Activated CD4-positive, alpha-beta T cell treated with anti-CD3 and anti-CD28 coated beads, Interleukin-10, Interleukin-2, amounts not matched to agents 100 ng/mL and 50 ng/mL, durations not matched to agents 16 hours and 8 hours (primary cell): ENCODE data around the gene SUN2.

Experiments
- DNase-seq: peaks from one replicate; pipeline ENCODE4 v3.0.0-alpha.2; 2020

SUN2 gene

DNA sequence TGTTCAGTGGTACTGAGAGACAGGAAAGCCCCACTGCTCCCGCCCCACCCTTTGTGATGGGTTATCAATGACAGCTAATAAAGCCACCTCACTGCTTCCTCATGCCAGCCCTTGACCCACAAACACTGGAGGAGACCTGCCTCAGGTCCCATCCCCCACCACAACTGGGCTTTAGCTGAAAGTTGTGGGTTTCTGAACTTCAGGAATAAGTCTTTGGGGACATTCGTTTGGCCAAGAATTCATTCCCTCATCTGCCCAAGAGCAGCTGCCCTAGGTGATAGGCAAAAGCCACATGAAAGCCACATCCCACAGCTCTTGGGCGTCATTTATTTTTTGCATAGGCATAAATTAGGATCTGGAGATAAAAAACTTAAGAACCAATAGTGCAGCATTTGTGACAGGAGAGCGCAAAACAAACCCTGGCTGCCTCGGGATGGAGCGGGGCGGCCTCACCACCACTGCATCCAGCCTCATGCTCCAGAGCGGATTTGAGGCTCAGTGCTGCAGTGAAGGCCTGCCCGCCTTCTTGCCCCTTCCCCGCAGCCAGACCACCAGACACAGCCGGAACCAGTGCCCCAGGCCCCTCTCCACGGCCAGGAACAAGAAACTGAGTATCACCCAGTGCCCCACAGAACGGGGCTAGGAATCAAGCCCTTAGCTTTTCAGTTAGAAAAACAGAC, 21.2 kb downstream of the SUN2 start:
- DNase-seq: no peak

- no peak for DNase-seq
Measured at GRCh38 chr22:38733724-38734381, 21.9 kb downstream of the SUN2 start.

DNA sequence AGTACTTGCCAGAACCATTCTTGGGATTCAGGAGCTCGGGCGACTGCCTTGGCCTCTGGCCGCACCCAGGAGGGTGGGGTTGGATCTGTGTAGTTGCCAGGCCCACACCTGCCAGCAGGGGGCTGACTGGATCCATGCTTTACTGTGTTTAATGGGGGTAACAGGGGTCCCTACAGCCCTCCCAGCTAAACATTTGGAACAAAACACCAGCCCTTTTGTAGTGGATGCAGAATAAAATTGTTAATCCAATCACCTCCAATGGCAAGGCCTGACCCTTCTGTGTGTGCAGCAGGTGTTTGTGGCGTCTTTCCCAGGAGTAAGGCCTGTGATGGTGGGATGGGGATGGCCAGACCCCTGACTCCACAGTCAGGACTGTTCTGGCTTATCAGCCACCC, 22.5 kb downstream of the SUN2 start:
- peak; percentile 57 for DNase-seq

- DNase-seq: no peak
Measured at GRCh38 chr22:38732251-38732815, 23.5 kb downstream of the SUN2 start.

DNA sequence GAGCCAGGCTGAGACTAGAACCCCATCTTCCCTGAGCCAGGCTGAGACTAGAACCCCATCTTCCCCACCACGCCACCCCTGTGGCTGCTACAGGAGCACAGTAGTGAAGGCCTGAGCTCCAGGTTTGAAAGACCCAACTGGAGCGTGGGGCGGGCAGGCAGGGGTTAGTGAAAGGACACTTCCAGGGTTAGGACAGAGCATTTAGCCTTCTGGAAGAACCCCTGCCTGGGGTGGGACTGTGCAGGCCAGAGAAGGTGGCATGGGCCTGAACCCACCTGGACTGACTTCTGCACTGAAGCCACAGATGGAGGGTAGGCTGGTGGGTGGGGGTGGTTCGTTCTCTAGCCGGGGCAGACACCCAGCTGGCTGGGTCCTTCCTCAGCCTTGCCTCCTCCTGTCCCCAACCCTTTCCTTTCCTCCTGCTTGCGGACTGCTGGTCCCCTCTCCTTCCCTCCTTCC, 24.1 kb downstream of the SUN2 start:
- DNase-seq: no peak

GRCh38 chr22:38730411-38730871, 25.4 kb downstream of the SUN2 start:
- no peak for DNase-seq

- DNase-seq: no peak
Measured at GRCh38 chr22:38729946-38730345, 25.9 kb downstream of the SUN2 start.

GRCh38 chr22:38728871-38729796, 26.7 kb downstream of the SUN2 start:
- DNase-seq: no peak

GRCh38 chr22:38727530-38728451, 28.0 kb downstream of the SUN2 start:
- no peak for DNase-seq

DNA sequence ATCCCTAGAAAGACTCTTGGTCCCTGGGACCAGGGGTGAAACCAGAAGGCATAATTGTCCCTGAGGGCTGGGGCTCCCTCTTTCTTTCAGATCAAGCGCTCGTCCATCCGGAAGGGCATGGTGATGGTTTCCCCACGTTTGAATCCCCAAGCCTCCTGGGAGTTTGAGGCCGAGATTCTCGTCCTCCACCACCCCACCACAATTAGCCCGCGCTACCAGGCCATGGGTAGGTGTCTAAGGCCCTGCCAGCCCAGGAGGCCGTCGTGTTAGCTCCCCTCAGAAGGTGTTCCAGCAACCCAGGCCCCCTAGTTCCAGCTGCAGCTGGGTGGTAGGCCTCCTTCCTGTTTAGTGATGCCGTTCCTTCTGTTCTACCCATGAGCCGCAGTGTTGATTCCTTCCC, 28.7 kb downstream of the SUN2 start:
- DNase-seq: no peak

- no peak for DNase-seq
Measured at GRCh38 chr22:38725900-38726655, 29.7 kb downstream of the SUN2 start.

DNA sequence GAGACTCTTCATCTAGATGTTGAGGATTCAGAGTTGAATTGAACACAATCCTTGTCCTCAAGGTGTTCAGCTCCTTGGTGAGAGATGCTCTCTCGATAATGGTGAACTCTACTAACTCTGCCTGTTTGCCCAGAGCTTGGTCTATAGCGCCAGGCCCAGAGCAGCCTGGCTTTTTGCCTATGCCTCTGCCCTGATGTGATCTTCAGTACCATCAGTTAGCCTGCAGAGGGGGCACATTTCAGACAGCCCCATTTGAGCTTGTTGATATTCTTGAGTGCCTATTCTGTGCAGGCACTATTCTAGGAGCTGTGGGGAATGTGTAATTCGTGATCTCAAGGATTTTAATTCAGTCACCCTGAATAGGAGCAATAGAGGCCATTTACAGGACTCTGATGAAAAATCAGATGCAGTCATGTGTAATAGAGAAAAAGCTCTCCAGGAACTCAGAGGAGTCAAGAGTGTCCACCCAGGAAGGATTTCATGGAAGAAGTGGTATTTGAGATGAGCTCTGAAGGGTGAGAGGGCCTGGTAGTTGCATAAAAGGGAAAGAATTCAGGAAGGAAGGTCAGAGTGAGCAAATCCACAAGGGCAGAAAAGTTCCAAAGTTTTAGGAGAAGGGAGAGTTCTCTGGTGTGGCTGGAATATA, 30.7 kb downstream of the SUN2 start:
- DNase-seq: peak; percentile 45

GRCh38 chr22:38724176-38724575, 31.6 kb downstream of the SUN2 start:
- DNase-seq: no peak

- DNase-seq: no peak
Measured at GRCh38 chr22:38721551-38721950, 34.2 kb downstream of the SUN2 start.

- no peak for DNase-seq
Measured at GRCh38 chr22:38720350-38720749, 35.4 kb downstream of the SUN2 start.

DNA sequence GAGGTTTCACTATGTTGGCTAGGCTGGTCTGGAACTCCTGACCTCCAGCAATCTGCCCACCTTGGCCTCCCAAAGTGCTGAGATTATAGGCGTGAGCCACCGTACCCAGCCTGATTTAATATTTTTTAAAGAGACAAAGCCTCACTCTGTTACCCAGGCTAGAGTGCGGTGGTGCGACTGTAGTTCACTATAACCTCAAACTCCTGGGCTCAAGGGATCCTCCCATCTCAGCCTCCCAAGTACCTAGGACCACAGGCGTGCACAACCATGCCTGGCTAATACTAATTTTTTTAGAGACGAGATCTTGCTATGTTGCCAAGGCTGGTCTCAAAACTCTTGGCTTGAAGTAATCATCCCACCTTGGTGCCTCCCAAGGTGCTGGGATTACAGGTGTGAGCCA, 36.6 kb downstream of the SUN2 start:
- DNase-seq: no peak

DNA sequence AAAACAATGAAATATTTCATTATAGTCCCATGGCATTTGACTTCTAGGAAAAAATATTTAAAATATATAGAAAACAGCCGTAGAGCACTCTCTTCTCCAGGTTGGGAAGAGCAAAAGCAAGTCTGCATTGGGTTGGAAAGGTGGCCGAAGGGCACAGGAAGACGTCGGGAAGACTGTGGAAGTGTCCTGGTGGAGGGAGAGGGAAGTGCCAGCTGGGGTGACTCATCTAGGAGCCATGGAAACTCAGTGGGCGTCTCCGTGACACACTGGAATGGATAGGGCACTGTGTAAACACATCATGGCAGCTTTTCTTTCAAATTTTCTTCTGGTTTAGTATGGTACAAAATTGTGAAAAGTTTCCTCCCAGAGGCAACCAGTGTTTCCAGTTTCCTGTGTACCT, 37.4 kb downstream of the SUN2 start:
- DNase-seq: no peak

- no peak for DNase-seq
Measured at GRCh38 chr22:38717244-38717643, 38.6 kb downstream of the SUN2 start.

DNA sequence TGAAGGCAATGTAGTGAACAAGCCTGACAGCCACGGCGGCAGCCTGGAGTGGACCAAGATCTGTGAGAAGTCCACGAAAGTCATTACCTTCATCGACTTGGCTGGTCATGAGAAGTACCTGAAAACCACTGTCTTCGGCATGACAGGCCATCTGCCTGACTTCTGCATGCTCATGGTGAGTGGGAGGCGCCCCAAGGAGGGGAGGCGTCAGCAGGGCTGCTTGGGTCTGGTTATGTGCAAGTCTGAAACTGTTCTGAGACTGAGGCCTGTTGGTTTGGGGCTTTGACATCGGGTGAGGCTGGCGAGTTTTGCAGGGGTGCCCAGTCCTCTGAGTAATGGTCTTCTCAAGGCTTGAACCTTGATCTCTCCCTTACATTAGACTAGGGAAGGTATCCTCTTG, 39.0 kb downstream of the SUN2 start:
- no peak for DNase-seq

- DNase-seq: no peak
Measured at GRCh38 chr22:38716271-38716670, 39.5 kb downstream of the SUN2 start.

DNA sequence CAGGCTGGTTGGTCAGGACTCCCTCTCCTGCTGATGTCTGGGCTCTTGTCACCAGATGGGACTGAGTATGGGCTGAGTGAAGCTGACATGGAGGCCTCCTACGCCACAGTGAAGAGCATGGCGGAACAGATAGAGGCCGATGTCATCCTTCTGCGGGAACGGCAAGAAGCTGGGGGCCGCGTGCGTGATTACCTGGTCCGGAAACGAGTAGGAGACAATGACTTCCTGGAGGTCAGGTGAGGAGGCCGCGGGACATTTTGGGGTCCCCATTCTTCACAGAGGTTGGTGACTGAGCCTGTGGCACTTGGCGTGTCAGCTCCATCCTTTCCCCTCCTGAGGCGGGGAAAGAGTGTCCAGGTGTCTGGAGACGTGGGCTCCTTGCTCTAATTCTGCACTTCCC, 39.9 kb downstream of the SUN2 start:
- no peak for DNase-seq
